H9 (cell line): ENCODE measurements around the gene CTIF. TPM values are rescaled to one million over a fixed set of nuclear protein-coding genes. Genes with fewer than 3 reads are reported as not detected.

Experiments used
- DNase-seq: peaks from one replicate; pipeline ENCODE4 v3.0.0-alpha.2; 2017
- H2AFZ ChIP-seq: one replicate; pipeline ENCODE4 v1.6.1; 2013; ENCODE audit warnings: mild to moderate bottlenecking, low read length, control low read depth, moderate library complexity
- H2AK5ac ChIP-seq: 2 replicates; pipeline ENCODE4 v1.6.1; 2013; ENCODE audit warnings: low read length, control low read depth, mixed read lengths; ENCODE audit not compliant: insufficient read length
- H2BK120ac ChIP-seq: one replicate; pipeline ENCODE4 v1.6.1; 2013; ENCODE audit warnings: low read depth, mild to moderate bottlenecking, low read length, control low read depth, inconsistent platforms; ENCODE audit not compliant: poor library complexity, severe bottlenecking
- H2BK12ac ChIP-seq: 2 replicates; pipeline ENCODE4 v1.6.1; 2013; ENCODE audit warnings: low read length, control low read depth, mixed read lengths, low read depth; ENCODE audit not compliant: insufficient read length
- H2BK15ac ChIP-seq: 2 replicates; pipeline ENCODE4 v1.6.1; 2013; ENCODE audit warnings: low read depth, low read length, control low read depth
- H2BK20ac ChIP-seq: one replicate; pipeline ENCODE4 v1.6.1; 2013; ENCODE audit warnings: low read depth, mild to moderate bottlenecking, low read length, control low read depth, inconsistent platforms; ENCODE audit not compliant: poor library complexity, severe bottlenecking
- H2BK5ac ChIP-seq: 2 replicates; pipeline ENCODE4 v1.6.1; 2013; ENCODE audit warnings: low read length, control low read depth, mixed read lengths; ENCODE audit not compliant: insufficient read length
- H3K14ac ChIP-seq: 2 replicates; pipeline ENCODE4 v1.6.1; 2013; ENCODE audit warnings: low read length, control low read depth; ENCODE audit not compliant: insufficient read depth
- H3K18ac ChIP-seq: 2 replicates; pipeline ENCODE4 v1.6.1; 2013; ENCODE audit warnings: low read depth, mild to moderate bottlenecking, mixed read lengths, low read length, control low read depth; ENCODE audit not compliant: insufficient read length
- H3K23ac ChIP-seq: 2 replicates; pipeline ENCODE4 v1.6.1; 2013; ENCODE audit warnings: low read length, control low read depth, mixed read lengths, low read depth; ENCODE audit not compliant: insufficient read length
- H3K23me2 ChIP-seq: 2 replicates; pipeline ENCODE4 v1.6.1; 2013; ENCODE audit warnings: low read depth, mild to moderate bottlenecking, mixed read lengths, low read length, control low read depth; ENCODE audit not compliant: insufficient read length, poor library complexity, severe bottlenecking
- H3K27ac ChIP-seq: 2 replicates; pipeline ENCODE4 v1.5.1; 2013; ENCODE audit warnings: low read length, control low read depth, mixed read lengths, low read depth; ENCODE audit not compliant: insufficient read length
- H3K27me3 ChIP-seq: 2 replicates; pipeline ENCODE4 v1.6.1; 2013; ENCODE audit warnings: low read length, control low read depth, inconsistent platforms; ENCODE audit not compliant: insufficient read depth
- H3K4ac ChIP-seq: 2 replicates; pipeline ENCODE4 v1.6.1; 2013; ENCODE audit warnings: low read depth, mild to moderate bottlenecking, control low read depth, inconsistent platforms, low read length, moderate library complexity
- H3K4me1 ChIP-seq: 2 replicates; pipeline ENCODE4 v1.6.1; 2013; ENCODE audit warnings: low read length, control low read depth, inconsistent platforms; ENCODE audit not compliant: insufficient read depth
- H3K4me2 ChIP-seq: 2 replicates; pipeline ENCODE4 v1.6.1; 2013; ENCODE audit warnings: low read length, control low read depth, mixed read lengths; ENCODE audit not compliant: insufficient read length, insufficient read depth
- H3K56ac ChIP-seq: 2 replicates; pipeline ENCODE4 v1.6.1; 2013; ENCODE audit warnings: low read depth, mild to moderate bottlenecking, mixed read lengths, low read length, control low read depth; ENCODE audit not compliant: insufficient read length
- H3K79me1 ChIP-seq: 2 replicates; pipeline ENCODE4 v1.6.1; 2013; ENCODE audit warnings: low read depth, mild to moderate bottlenecking, moderate library complexity, low read length, control low read depth, inconsistent platforms; ENCODE audit not compliant: insufficient read depth, poor library complexity, severe bottlenecking
- H3K79me2 ChIP-seq: 2 replicates; pipeline ENCODE4 v1.6.1; 2013; ENCODE audit warnings: low read length, control low read depth, inconsistent platforms; ENCODE audit not compliant: insufficient read depth
- H3K9ac ChIP-seq: 2 replicates; pipeline ENCODE4 v1.6.1; 2013; ENCODE audit warnings: low read length, control low read depth, mixed read lengths; ENCODE audit not compliant: insufficient read length; ENCODE audit errors: extremely low read depth
- H3K9me3 ChIP-seq: one replicate; pipeline ENCODE4 v1.6.1; 2013; ENCODE audit warnings: low read depth, low read length, inconsistent platforms; ENCODE audit not compliant: control insufficient read depth
- H3T11ph ChIP-seq: one replicate; pipeline ENCODE4 v1.6.1; 2013; ENCODE audit warnings: mild to moderate bottlenecking, low read length, control low read depth, inconsistent platforms
- H4K20me1 ChIP-seq: one replicate; pipeline ENCODE4 v1.6.1; 2013; ENCODE audit not compliant: control insufficient read depth, insufficient read length, insufficient read depth
- H4K5ac ChIP-seq: 2 replicates; pipeline ENCODE4 v1.6.1; 2013; ENCODE audit warnings: low read depth, mild to moderate bottlenecking, mixed read lengths, low read length, control low read depth; ENCODE audit not compliant: insufficient read length
- H4K8ac ChIP-seq: replicated peaks from 2 replicates; pipeline ENCODE4 v1.6.1; 2013; ENCODE audit warnings: low read length, control low read depth, mixed read lengths, low read depth; ENCODE audit not compliant: insufficient read length
- H4K91ac ChIP-seq: 2 replicates; pipeline ENCODE4 v1.6.1; 2013; ENCODE audit warnings: low read depth, mild to moderate bottlenecking, moderate library complexity, mixed read lengths, low read length, control low read depth; ENCODE audit not compliant: insufficient read length
- H3K27ac Mint-ChIP-seq, 3 experiments: 2 replicates in 2 of 3; 3 replicates in 1 of 3; pipeline ENCODE4 v1.8.0; 2020 to 2021; ENCODE audit warnings: mixed read lengths in 3 of 3, mild to moderate bottlenecking in 1 of 3, moderate library complexity in 1 of 3
- H3K27me3 Mint-ChIP-seq: 2 replicates; pipeline ENCODE4 v1.8.0; 2021; ENCODE audit warnings: low read depth, mild to moderate bottlenecking, moderate library complexity, mixed read lengths
- H3K36me3 Mint-ChIP-seq, 3 experiments: 2 replicates in 2 of 3; 3 replicates in 1 of 3; pipeline ENCODE4 v1.8.0; 2020 to 2021; ENCODE audit warnings: low read depth in 3 of 3, mixed read lengths in 3 of 3; ENCODE audit not compliant: insufficient read depth in 1 of 3
- H3K4me1 Mint-ChIP-seq, 2 experiments: 2 replicates each; pipeline ENCODE4 v1.8.0; 2020; ENCODE audit warnings: mixed read lengths in 2 of 2
- H3K4me3 Mint-ChIP-seq, 2 experiments: 2 replicates in 1 of 2; 3 replicates in 1 of 2; pipeline ENCODE4 v1.8.0; 2020 to 2021; ENCODE audit warnings: mild to moderate bottlenecking in 2 of 2, mixed read lengths in 2 of 2, moderate library complexity in 1 of 2
- H3K9me3 Mint-ChIP-seq, 2 experiments: 2 replicates in 1 of 2; 3 replicates in 1 of 2; pipeline ENCODE4 v1.8.0; 2020; ENCODE audit warnings: mild to moderate bottlenecking in 2 of 2, mixed read lengths in 2 of 2, moderate library complexity in 1 of 2
- CTCF ChIP-seq: fragments of 200-600 bp; sonication (generic); conservative IDR thresholded peaks from 3 replicates; pipeline ENCODE4 v1.8.0; 2021; ENCODE audit warnings: antibody characterized with exemption, mild to moderate bottlenecking
- WGBS: extraction: QIAGEN DNeasy Blood & Tissue Kit; methylation state at CpG from one replicate; pipeline ENCODE4 v1.1.7; 2013; ENCODE audit warnings: missing lambda C conversion rate, low lambda C conversion rate, mixed read lengths; ENCODE audit not compliant: insufficient read length; ENCODE audit errors: extremely low coverage; 5-methylcytosine and 5-hydroxymethylcytosine counted together
- total RNA-seq: library from RNA; stranded (reverse); gene quantifications from 2 replicates; pipeline ENCODE4 v1.2.1, GENCODE V29; 2021

CTIF gene
- total RNA-seq, 1 experiment from 2014 or later = 15.8 TPM

- no peak overlapping the region for H3T11ph ChIP-seq
- Mint-ChIP-seq H3K4me1 (peaks cover 17 to 34% of the 10 kb centered on the region in 2 experiments), H3K27ac (no peak overlapping the region; a peak in 1 of 7 replicates), H3K27me3 (no peaks in the 10 kb centered on the region; the same call in 1 of the 2 replicates), H3K9me3 (no peaks in the 10 kb centered on the region), H3K36me3 (peaks cover 0 to under 1% (median 0%) of the 10 kb centered on the region in 3 experiments; a peak in 2 of 7 replicates), H3K4me3 (no peak overlapping the region)
- no peak overlapping the region for H2BK15ac ChIP-seq
- H3K9ac ChIP-seq = no peak overlapping the region
- no peak overlapping the region for H3K4me2 ChIP-seq
- H4K20me1 ChIP-seq = no peaks in the 10 kb centered on the region
- H3K79me1 ChIP-seq = no peaks in the 10 kb centered on the region
- no peak for TF ChIP-seq CTCF
- WGBS = no CpG with 5 or more reads among the region's 8 CpGs
- no peak overlapping the region for H3K18ac ChIP-seq
- H3K27me3 ChIP-seq = no peaks in the 10 kb centered on the region
- no peak overlapping the region for H4K5ac ChIP-seq
- no peaks in the 10 kb centered on the region for H3K23me2 ChIP-seq
- no peak overlapping the region for H3K14ac ChIP-seq
- H3K4me1 ChIP-seq = no peaks in the 10 kb centered on the region
- no peak overlapping the region for H4K91ac ChIP-seq
- no peak for DNase-seq
- H3K4ac ChIP-seq = no peak overlapping the region
- no peak overlapping the region for H2AK5ac ChIP-seq
- H3K9me3 ChIP-seq = no peaks in the 10 kb centered on the region
- H2BK20ac ChIP-seq = no peak overlapping the region
- H2BK12ac ChIP-seq = no peak overlapping the region
- H2AFZ ChIP-seq = no peak overlapping the region
- H2BK5ac ChIP-seq = no peak overlapping the region
- H2BK120ac ChIP-seq = no peak overlapping the region
- no peak overlapping the region for H3K23ac ChIP-seq
- H3K56ac ChIP-seq = no peak overlapping the region
- H4K8ac ChIP-seq = no peak overlapping the region
- H3K27ac ChIP-seq = no peak overlapping the region
- no peaks in the 10 kb centered on the region for H3K79me2 ChIP-seq
Observed at GRCh38 chr18:48777744-48778116, 238.9 kb downstream of the CTIF start.
